Neural crest cell (in vitro differentiated cells): Measurements from ENCODE around the gene CSTB. TPM values are rescaled to one million over a fixed set of nuclear protein-coding genes. Genes with fewer than 3 reads are reported as not detected.
A peak's percentile ranks its signal among the peaks of the same experiment; 100 is the strongest.

Experiments used
- DNase-seq: peaks from one replicate; pipeline ENCODE4 v3.0.0; 2021; ENCODE audit warnings: low read depth, mixed read lengths, low spot score
- H3K27ac Mint-ChIP-seq: one replicate; pipeline ENCODE4 v1.8.0; 2021; ENCODE audit warnings: mild to moderate bottlenecking, mixed read lengths; ENCODE audit not compliant: unreplicated experiment
- H3K27me3 Mint-ChIP-seq: 2 replicates; pipeline ENCODE4 v1.8.0; 2021; ENCODE audit warnings: low read depth, mild to moderate bottlenecking, mixed read lengths
- H3K36me3 Mint-ChIP-seq: 2 replicates; pipeline ENCODE4 v1.8.0; 2021; ENCODE audit warnings: low read depth, mild to moderate bottlenecking, mixed read lengths
- H3K4me1 Mint-ChIP-seq: 2 replicates; pipeline ENCODE4 v1.8.0; 2021; ENCODE audit warnings: mixed read lengths
- H3K4me3 Mint-ChIP-seq: one replicate; pipeline ENCODE4 v1.8.0; 2021; ENCODE audit warnings: mild to moderate bottlenecking, mixed read lengths
- H3K9me3 Mint-ChIP-seq: 2 replicates; pipeline ENCODE4 v1.8.0; 2021; ENCODE audit warnings: mixed read lengths
- total RNA-seq: library from RNA; stranded (reverse); gene quantifications from 2 replicates; pipeline ENCODE4 v1.2.1, GENCODE V29; 2021
- TF ChIP-seq, protein P1 (sequence below): fragments of 200-600 bp; sonication (generic); conservative IDR thresholded peaks from 2 replicates; pipeline ENCODE4 v1.5.0; 2021; ENCODE audit warnings: antibody characterized with exemption, mild to moderate bottlenecking

Gene CSTB
- total RNA-seq, 1 donor from 2014 or later, result 37.1 TPM

DNA sequence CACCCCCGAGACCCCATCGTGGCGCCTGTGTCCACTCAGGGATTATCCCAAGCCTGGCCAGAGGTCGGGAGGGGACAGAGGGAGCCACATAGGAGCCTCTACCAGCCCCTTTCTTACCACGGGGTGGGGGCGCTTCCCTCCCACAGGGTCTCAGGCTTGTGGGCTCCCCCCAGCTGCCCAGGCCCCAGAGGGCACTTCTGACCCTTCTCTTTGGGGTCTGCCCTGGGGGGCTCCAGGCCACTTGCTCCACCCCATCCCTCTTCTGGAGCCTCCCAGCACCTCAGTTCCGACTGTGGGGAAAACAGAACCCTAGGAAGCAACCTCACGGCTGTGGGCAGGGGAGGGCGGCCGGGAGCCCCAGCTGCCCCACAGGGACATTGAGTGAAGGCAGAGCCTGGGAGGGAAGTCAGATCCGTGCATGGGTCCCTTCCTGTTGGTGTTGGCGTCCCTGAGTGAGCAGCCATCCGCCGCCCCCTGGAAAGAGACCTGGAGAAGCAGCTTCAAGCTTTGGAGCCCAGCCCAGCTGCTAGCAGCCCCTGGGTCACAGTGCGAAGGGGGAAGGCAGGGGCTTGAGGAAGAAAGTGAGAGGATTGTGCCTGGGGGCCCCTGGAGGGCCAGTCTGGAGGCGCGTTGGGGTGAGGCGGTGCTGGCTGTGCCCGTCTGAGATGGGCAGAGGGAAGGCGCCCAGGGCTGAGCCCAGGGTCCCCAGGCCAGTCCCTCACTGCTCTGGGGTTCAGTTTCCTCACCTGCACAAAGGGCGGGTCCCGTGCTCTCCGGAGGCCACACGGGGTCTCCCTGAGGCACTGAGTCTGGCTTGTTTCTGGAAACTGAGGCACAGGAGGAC, 35.4 kb upstream of the CSTB start:
- H3K36me3 Mint-ChIP-seq, result no peaks in the 10 kb centered on the region
- no peak for DNase-seq

DNA sequence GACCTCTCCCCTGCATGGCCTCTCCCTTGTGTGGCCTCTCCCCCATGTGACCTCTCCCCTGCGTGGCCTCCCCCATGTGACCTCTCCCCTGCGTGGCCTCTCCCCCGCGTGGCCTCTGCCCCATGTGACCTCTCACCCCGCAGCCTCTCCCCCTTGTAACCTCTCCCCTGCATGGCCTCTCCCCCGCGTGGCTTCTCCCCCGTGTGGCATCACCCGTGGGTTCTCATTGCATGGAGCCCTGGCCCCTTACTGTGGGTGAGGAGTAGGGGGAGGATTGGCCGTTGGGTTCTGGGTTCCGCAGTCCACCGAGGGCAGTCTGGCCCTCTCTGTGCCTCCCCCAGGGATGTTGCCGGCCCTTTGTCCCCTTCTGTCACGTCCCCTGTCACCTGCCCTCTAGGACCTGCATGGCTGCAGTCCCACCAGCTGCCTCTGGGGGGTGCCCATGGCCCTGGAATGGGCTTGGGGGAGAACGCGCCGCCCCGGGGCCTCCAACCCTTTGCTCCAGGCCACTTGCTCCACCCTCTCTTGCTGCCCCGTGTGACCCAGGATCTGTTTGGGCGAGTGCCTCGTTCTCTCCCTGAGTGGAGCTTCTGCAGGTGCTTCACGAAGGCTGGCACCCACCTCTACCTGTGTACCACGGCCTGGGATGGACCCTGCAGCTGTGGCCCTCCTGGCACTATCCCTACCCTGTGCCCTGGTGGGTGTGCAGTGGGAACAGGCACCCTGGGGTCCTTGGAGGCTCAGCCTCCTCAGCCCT, 34.6 kb upstream of the CSTB start:
- Mint-ChIP-seq H3K27ac (no peak overlapping the region), H3K4me1 (no peaks in the 10 kb centered on the region), H3K27me3 (peaks cover 2% of the 10 kb centered on the region), H3K36me3 (no peaks in the 10 kb centered on the region), H3K9me3 (no peaks in the 10 kb centered on the region), H3K4me3 (no peak overlapping the region)
- TF ChIP-seq, protein P1, sequence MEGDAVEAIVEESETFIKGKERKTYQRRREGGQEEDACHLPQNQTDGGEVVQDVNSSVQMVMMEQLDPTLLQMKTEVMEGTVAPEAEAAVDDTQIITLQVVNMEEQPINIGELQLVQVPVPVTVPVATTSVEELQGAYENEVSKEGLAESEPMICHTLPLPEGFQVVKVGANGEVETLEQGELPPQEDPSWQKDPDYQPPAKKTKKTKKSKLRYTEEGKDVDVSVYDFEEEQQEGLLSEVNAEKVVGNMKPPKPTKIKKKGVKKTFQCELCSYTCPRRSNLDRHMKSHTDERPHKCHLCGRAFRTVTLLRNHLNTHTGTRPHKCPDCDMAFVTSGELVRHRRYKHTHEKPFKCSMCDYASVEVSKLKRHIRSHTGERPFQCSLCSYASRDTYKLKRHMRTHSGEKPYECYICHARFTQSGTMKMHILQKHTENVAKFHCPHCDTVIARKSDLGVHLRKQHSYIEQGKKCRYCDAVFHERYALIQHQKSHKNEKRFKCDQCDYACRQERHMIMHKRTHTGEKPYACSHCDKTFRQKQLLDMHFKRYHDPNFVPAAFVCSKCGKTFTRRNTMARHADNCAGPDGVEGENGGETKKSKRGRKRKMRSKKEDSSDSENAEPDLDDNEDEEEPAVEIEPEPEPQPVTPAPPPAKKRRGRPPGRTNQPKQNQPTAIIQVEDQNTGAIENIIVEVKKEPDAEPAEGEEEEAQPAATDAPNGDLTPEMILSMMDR, result peak; percentile 90
- DNase-seq, result peak; percentile 96

More for the DNA sequence above, 35.4 kb upstream of the CSTB start:
- no peak overlapping the region for H3K4me3 Mint-ChIP-seq
- H3K27me3 Mint-ChIP-seq, result peaks cover 2% of the 10 kb centered on the region
- no peaks in the 10 kb centered on the region for H3K9me3 Mint-ChIP-seq
- H3K27ac Mint-ChIP-seq, result no peak overlapping the region
- H3K4me1 Mint-ChIP-seq, result no peaks in the 10 kb centered on the region
- TF ChIP-seq, protein P1, result no peak

DNA sequence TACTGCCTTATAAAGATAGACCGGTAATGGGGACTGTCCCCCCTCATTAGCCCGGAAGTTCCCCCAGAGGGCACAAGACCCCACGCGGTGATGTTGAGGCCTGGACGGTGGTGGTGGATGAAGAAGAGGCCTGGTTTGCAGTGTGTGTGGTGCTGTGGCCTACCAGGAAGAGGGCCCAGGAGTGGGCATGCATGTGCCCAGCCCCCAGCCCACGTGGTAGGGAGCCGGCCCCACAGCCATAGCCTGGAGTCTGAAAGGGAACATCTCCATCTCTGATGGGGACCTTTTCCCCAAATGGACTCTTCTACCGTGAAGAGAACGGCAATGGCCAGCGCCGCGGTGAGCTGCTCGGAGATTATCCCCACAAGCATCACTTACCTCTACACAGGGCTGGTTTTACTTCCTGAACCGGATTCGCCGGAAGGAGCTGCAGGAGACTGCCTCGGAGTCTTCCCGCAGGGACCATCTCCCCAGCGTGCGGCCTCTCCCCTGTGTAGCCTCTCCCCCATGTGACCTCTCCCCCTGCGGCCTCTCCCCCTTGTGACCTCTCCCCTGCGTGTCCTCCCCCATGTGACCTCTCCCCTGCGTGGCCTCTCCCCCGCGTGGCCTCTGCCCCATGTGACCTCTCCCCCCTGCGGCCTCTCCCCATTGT, 33.9 kb upstream of the CSTB start:
- Mint-ChIP-seq H3K4me1 (no peaks in the 10 kb centered on the region), H3K9me3 (no peaks in the 10 kb centered on the region), H3K27ac (no peak overlapping the region), H3K4me3 (no peak overlapping the region), H3K27me3 (peaks cover 2% of the 10 kb centered on the region), H3K36me3 (no peaks in the 10 kb centered on the region)
- DNase-seq, result no peak
- TF ChIP-seq, protein P1, result no peak

DNA sequence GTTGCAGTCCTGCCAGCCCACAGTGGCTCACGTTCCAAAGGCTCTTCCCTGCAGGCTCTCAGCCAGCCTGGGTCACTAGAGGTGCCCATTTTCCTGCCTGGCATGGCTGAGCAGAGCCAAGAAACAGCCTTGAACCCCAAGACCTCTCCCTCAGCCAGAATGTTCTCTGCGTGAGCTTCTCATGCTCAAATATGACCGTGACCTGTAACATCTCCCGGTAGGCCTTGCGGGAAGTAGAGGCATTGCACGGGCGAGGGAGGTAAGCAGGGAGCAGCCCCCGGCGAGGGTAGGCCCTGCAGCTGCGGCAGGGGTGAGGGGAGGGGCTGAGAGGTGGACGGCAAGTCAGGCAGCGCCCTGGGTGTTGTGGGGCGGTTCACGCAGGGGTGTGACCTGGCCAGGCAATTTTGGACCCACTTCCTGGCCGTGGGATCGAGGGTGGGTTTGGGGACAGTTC, 33.3 kb upstream of the CSTB start:
- no peaks in the 10 kb centered on the region for H3K9me3 Mint-ChIP-seq
- no peaks in the 10 kb centered on the region for H3K4me1 Mint-ChIP-seq
- no peak for DNase-seq
- H3K4me3 Mint-ChIP-seq, result no peak overlapping the region
- TF ChIP-seq, protein P1, result no peak
- no peak overlapping the region for H3K27ac Mint-ChIP-seq
- H3K27me3 Mint-ChIP-seq, result peaks cover 2% of the 10 kb centered on the region
- no peaks in the 10 kb centered on the region for H3K36me3 Mint-ChIP-seq

DNA sequence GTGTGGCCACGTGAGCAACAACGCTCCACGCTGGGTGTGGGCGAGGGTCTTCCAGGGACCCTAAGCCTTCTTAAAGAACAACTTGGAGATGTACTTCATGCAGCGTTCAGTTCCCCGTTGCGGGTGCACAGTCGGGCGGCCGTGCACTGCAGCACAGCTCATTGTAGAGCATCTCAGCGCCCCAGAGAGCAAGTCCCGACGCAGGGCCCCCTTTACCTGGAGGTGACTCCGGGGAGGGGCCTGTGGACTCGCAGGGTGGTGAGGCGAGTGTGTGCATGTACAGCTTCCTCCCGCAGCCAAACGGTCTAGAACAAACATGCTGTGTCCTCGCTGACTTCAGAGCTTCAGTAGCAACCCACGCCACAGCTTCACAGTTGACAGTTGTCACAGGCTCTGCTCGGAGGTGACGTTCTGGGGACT, 32.7 kb upstream of the CSTB start:
- no peak overlapping the region for H3K27ac Mint-ChIP-seq
- no peaks in the 10 kb centered on the region for H3K9me3 Mint-ChIP-seq
- H3K4me1 Mint-ChIP-seq, result no peaks in the 10 kb centered on the region
- H3K4me3 Mint-ChIP-seq, result no peak overlapping the region
- DNase-seq, result no peak
- H3K27me3 Mint-ChIP-seq, result peaks cover 2% of the 10 kb centered on the region
- no peaks in the 10 kb centered on the region for H3K36me3 Mint-ChIP-seq
- TF ChIP-seq, protein P1, result no peak
